Memory B cell (primary cell): ENCODE measurements around the gene CAV2.

Experiments
- ATAC-seq: fragments of 150-1000 bp; cut with Tn5 transposase; 2 replicates; pipeline ENCODE4 v1.10.0; 2021; ENCODE audit warnings: low read depth, mild to moderate bottlenecking, moderate library complexity
- DNase-seq, 2 donors: peaks; one replicate each; pipeline ENCODE4 v3.0.0; 2022; ENCODE audit warnings: low spot score in 2 of 2
- H3K27ac Mint-ChIP-seq: one replicate; pipeline ENCODE4 v1.8.0; 2022; ENCODE audit warnings: mild to moderate bottlenecking, moderate library complexity, mixed read lengths
- H3K27me3 Mint-ChIP-seq: one replicate; pipeline ENCODE4 v1.8.0; 2022; ENCODE audit warnings: mixed read lengths
- H3K36me3 Mint-ChIP-seq: one replicate; pipeline ENCODE4 v1.8.0; 2022; ENCODE audit warnings: mild to moderate bottlenecking, mixed read lengths
- H3K4me1 Mint-ChIP-seq: one replicate; pipeline ENCODE4 v1.8.0; 2022; ENCODE audit warnings: mixed read lengths
- H3K4me3 Mint-ChIP-seq: one replicate; pipeline ENCODE4 v1.8.0; 2022; ENCODE audit warnings: mild to moderate bottlenecking, moderate library complexity, mixed read lengths
- H3K9me3 Mint-ChIP-seq: one replicate; pipeline ENCODE4 v1.8.0; 2022; ENCODE audit warnings: mixed read lengths

Gene CAV2

GRCh38 chr7:116524609-116525297, 25.2 kb downstream of the CAV2 start, which contains the start of gene CAV1:
TSS of gene CAV1 (plus strand) at chr7:116525036. CDS start at chr7:116525063, 27 bp downstream.
- H3K27me3 Mint-ChIP-seq, result peaks cover 8% of the 10 kb centered on the region
- H3K27ac Mint-ChIP-seq, result peak within 1 kb of the TSS; percentile 58
- H3K9me3 Mint-ChIP-seq, result no peaks in the 10 kb centered on the region
- H3K36me3 Mint-ChIP-seq, result peaks cover 2% of the 10 kb centered on the region
- peak within 1 kb of the TSS; percentile 90 for H3K4me3 Mint-ChIP-seq
- ATAC-seq, result peak; percentile 41
- peaks cover 13% of the 10 kb centered on the region for H3K4me1 Mint-ChIP-seq
- peak; percentile 21 to 50 for DNase-seq

- H3K9me3 Mint-ChIP-seq, result no peaks in the 10 kb centered on the region
- DNase-seq, result peak in 1 of 2 donors; percentile 30
- ATAC-seq, result peak; percentile 59
- peaks cover 10% of the 10 kb centered on the region for H3K27me3 Mint-ChIP-seq
- H3K4me3 Mint-ChIP-seq, result peak overlapping the region; percentile 90
- peaks cover 2% of the 10 kb centered on the region for H3K36me3 Mint-ChIP-seq
- H3K27ac Mint-ChIP-seq, result peak overlapping the region; percentile 58
- peaks cover 15% of the 10 kb centered on the region for H3K4me1 Mint-ChIP-seq
Observed at GRCh38 chr7:116525298-116525912, 25.9 kb downstream of the CAV2 start.

- Mint-ChIP-seq H3K4me3 (peak overlapping the region; percentile 90), H3K27me3 (peaks cover 10% of the 10 kb centered on the region), H3K4me1 (peaks cover 16% of the 10 kb centered on the region), H3K27ac (no peak overlapping the region), H3K36me3 (peaks cover 2% of the 10 kb centered on the region), H3K9me3 (no peaks in the 10 kb centered on the region)
- ATAC-seq (peak; percentile 84), DNase-seq (peak; percentile 64 to 67)
Observed at GRCh38 chr7:116525913-116526861, 26.6 kb downstream of the CAV2 start.

DNA sequence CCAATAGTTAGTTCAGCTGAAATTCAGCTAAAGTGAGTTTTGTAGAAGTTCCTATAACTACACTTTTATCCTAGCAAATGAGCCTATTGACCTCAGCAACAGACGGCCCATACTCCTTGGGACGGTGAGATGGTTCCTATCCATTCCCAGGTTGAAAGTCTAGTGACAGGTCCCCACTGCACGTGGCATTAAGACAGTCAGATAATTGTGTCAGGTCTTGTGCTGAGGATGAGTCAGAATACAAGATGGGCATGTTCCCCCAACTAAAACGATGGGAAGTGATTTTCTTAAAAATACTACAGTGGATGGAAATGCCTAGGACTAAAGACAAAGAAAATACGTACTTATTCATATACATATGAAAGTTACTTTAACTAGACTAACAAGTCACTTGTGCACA, 27.4 kb downstream of the CAV2 start:
- Mint-ChIP-seq H3K27me3 (peaks cover 10% of the 10 kb centered on the region), H3K36me3 (peaks cover 2% of the 10 kb centered on the region), H3K4me3 (peak overlapping the region; percentile 90), H3K4me1 (peaks cover 16% of the 10 kb centered on the region), H3K9me3 (no peaks in the 10 kb centered on the region), H3K27ac (no peak overlapping the region)
- no peak for ATAC-seq
- DNase-seq, result no peak

GRCh38 chr7:116527521-116527920, 28.0 kb downstream of the CAV2 start:
- Mint-ChIP-seq H3K27me3 (peaks cover 10% of the 10 kb centered on the region), H3K27ac (no peak overlapping the region), H3K36me3 (peaks cover 2% of the 10 kb centered on the region), H3K4me3 (no peak overlapping the region), H3K9me3 (no peaks in the 10 kb centered on the region), H3K4me1 (peaks cover 16% of the 10 kb centered on the region)
- ATAC-seq, result no peak
- DNase-seq, result no peak

- Mint-ChIP-seq H3K36me3 (no peaks in the 10 kb centered on the region), H3K4me1 (peaks cover 16% of the 10 kb centered on the region), H3K4me3 (no peak overlapping the region), H3K27me3 (peaks cover 8% of the 10 kb centered on the region), H3K27ac (no peak overlapping the region), H3K9me3 (no peaks in the 10 kb centered on the region)
- DNase-seq (no peak), ATAC-seq (no peak)
Observed at GRCh38 chr7:116528008-116528789, 28.7 kb downstream of the CAV2 start.

GRCh38 chr7:116529250-116529649, 29.7 kb downstream of the CAV2 start:
- H3K27me3 Mint-ChIP-seq, result peaks cover 7% of the 10 kb centered on the region
- ATAC-seq (no peak), DNase-seq (no peak)
- no peaks in the 10 kb centered on the region for H3K36me3 Mint-ChIP-seq
- H3K9me3 Mint-ChIP-seq, result no peaks in the 10 kb centered on the region
- H3K4me3 Mint-ChIP-seq, result no peak overlapping the region
- peaks cover 16% of the 10 kb centered on the region for H3K4me1 Mint-ChIP-seq
- no peak overlapping the region for H3K27ac Mint-ChIP-seq

GRCh38 chr7:116530107-116530820, 30.7 kb downstream of the CAV2 start:
- H3K27me3 Mint-ChIP-seq, result peaks cover 3% of the 10 kb centered on the region
- no peak overlapping the region for H3K27ac Mint-ChIP-seq
- H3K36me3 Mint-ChIP-seq, result no peaks in the 10 kb centered on the region
- DNase-seq (no peak), ATAC-seq (no peak)
- peaks cover 11% of the 10 kb centered on the region for H3K4me1 Mint-ChIP-seq
- H3K4me3 Mint-ChIP-seq, result no peak overlapping the region
- no peaks in the 10 kb centered on the region for H3K9me3 Mint-ChIP-seq

DNA sequence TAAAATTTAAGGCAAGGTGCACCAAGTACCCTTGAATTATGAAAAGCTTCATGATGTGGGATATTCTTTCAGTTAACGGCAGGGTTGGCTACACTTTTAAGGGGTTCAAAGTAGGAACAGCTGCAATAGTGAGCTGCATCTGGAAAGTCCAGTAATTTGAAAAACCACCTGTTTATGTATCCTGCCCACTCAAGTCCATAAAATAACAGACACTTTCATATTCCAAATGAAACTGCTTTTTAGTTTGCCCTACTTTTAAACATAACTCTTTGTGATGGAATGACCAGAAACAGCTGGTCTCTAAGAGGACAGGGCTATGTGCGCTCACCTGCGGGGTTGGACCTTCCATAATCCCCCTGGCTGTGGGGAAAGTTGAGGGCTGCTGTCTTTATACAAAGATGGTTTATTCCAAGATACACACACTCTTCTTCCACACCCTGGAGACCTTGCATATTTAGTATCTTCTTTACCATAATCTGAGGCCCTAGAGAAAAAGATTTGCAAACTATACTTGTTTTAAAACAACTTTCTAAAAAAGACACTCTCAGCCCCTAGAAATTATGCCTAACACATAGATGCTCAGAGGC, 32.7 kb downstream of the CAV2 start:
- Mint-ChIP-seq H3K27me3 (peaks cover 3% of the 10 kb centered on the region), H3K27ac (no peak overlapping the region), H3K4me3 (no peak overlapping the region), H3K4me1 (peaks cover 3% of the 10 kb centered on the region), H3K9me3 (no peaks in the 10 kb centered on the region), H3K36me3 (no peaks in the 10 kb centered on the region)
- DNase-seq (no peak), ATAC-seq (no peak)

DNA sequence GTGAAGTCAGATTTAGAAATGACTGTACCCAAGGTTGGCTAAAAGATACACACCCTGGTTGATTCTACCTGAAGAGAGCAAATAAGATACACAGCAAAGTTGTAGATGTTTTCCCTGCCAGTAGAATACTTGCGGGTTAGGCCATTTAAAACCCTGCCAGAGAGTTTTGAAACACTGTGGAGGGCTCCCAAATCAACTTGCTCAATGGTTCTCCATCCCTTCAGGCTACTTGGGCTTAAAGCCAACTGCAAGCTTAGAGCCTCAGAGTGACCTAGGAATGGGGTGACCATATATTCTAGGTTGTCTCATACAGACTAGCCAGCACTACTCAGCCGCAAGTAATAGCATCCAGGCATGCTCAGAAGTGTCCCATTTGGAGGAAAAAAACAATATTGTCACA, 35.3 kb downstream of the CAV2 start:
- no peak overlapping the region for H3K4me3 Mint-ChIP-seq
- ATAC-seq (no peak), DNase-seq (no peak)
- no peak overlapping the region for H3K27ac Mint-ChIP-seq
- peaks cover 3% of the 10 kb centered on the region for H3K4me1 Mint-ChIP-seq
- H3K36me3 Mint-ChIP-seq, result peaks cover 2% of the 10 kb centered on the region
- H3K27me3 Mint-ChIP-seq, result peaks cover 8% of the 10 kb centered on the region
- peaks cover 5% of the 10 kb centered on the region for H3K9me3 Mint-ChIP-seq

DNA sequence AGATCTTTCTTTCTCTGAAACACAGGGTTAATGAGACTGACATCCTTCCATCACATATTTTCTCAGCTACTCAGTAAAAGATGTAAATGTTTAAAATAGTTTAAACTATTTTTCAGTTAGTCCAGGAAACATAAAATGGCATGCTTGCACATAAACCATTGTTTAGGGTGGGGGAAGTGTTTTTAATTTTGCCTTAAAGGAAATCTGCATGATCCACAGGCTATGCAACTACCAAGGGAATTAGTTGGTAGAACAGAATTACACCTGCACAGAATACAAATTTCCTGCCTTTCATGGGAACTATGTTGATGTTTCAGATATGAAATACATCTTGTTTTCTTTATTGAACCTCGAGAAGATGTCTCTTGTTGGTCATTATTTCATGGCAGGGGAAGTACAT, 35.9 kb downstream of the CAV2 start:
- peaks cover 5% of the 10 kb centered on the region for H3K9me3 Mint-ChIP-seq
- no peak for ATAC-seq

GRCh38 chr7:116538138-116538537, 38.6 kb downstream of the CAV2 start:
- peaks cover 7% of the 10 kb centered on the region for H3K27me3 Mint-ChIP-seq
- H3K36me3 Mint-ChIP-seq, result peaks cover 2% of the 10 kb centered on the region
- H3K9me3 Mint-ChIP-seq, result peaks cover 5% of the 10 kb centered on the region
- no peak for DNase-seq
- ATAC-seq, result no peak
- no peak overlapping the region for H3K4me3 Mint-ChIP-seq
- H3K4me1 Mint-ChIP-seq, result no peaks in the 10 kb centered on the region
- no peak overlapping the region for H3K27ac Mint-ChIP-seq

More for the DNA sequence above, 35.9 kb downstream of the CAV2 start:
- H3K36me3 Mint-ChIP-seq, result peaks cover 2% of the 10 kb centered on the region
- H3K4me3 Mint-ChIP-seq, result no peak overlapping the region
- H3K4me1 Mint-ChIP-seq, result peaks cover 1% of the 10 kb centered on the region
- DNase-seq, result no peak
- H3K27ac Mint-ChIP-seq, result no peak overlapping the region
- peaks cover 6% of the 10 kb centered on the region for H3K27me3 Mint-ChIP-seq

DNA sequence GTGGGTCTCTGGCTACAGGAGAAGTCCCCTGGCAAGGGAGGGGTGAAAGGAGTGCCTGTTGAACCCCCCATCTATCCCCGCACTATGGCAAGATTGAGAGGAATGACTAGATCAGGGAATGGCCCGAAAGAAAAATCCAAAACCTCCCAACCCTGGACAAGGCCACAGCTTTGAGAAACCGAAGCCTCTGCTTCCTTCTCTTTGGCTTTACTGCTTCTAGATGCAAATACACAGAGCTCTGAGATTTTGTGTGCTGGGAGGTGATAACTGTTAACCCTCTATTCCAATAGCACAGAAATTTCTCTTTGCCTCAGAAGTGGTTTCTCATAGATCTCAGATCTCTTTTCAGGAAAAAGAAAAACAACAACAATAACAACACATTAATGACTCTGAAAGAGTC, 40.3 kb downstream of the CAV2 start:
- Mint-ChIP-seq H3K4me1 (no peaks in the 10 kb centered on the region), H3K27me3 (peaks cover 7% of the 10 kb centered on the region), H3K27ac (no peak overlapping the region), H3K9me3 (peaks cover 5% of the 10 kb centered on the region), H3K4me3 (no peak overlapping the region), H3K36me3 (peaks cover 2% of the 10 kb centered on the region)
- DNase-seq (no peak), ATAC-seq (no peak)
